H9 (cell line): ENCODE data around the gene DNAJC11. TPM values are rescaled to one million over a fixed set of nuclear protein-coding genes. Genes with fewer than 3 reads are reported as not detected.

Experiments used
- DNase-seq: peaks from one replicate; pipeline ENCODE4 v3.0.0-alpha.2; 2017
- H2AFZ ChIP-seq: one replicate; pipeline ENCODE4 v1.6.1; 2013; ENCODE audit warnings: mild to moderate bottlenecking, low read length, control low read depth, moderate library complexity
- H2AK5ac ChIP-seq: 2 replicates; pipeline ENCODE4 v1.6.1; 2013; ENCODE audit warnings: low read length, control low read depth, mixed read lengths; ENCODE audit not compliant: insufficient read length
- H2BK120ac ChIP-seq: one replicate; pipeline ENCODE4 v1.6.1; 2013; ENCODE audit warnings: low read depth, mild to moderate bottlenecking, low read length, control low read depth, inconsistent platforms; ENCODE audit not compliant: poor library complexity, severe bottlenecking
- H2BK12ac ChIP-seq: 2 replicates; pipeline ENCODE4 v1.6.1; 2013; ENCODE audit warnings: low read length, control low read depth, mixed read lengths, low read depth; ENCODE audit not compliant: insufficient read length
- H2BK15ac ChIP-seq: 2 replicates; pipeline ENCODE4 v1.6.1; 2013; ENCODE audit warnings: low read depth, low read length, control low read depth
- H2BK20ac ChIP-seq: one replicate; pipeline ENCODE4 v1.6.1; 2013; ENCODE audit warnings: low read depth, mild to moderate bottlenecking, low read length, control low read depth, inconsistent platforms; ENCODE audit not compliant: poor library complexity, severe bottlenecking
- H2BK5ac ChIP-seq: 2 replicates; pipeline ENCODE4 v1.6.1; 2013; ENCODE audit warnings: low read length, control low read depth, mixed read lengths; ENCODE audit not compliant: insufficient read length
- H3K14ac ChIP-seq: 2 replicates; pipeline ENCODE4 v1.6.1; 2013; ENCODE audit warnings: low read length, control low read depth; ENCODE audit not compliant: insufficient read depth
- H3K18ac ChIP-seq: 2 replicates; pipeline ENCODE4 v1.6.1; 2013; ENCODE audit warnings: low read depth, mild to moderate bottlenecking, mixed read lengths, low read length, control low read depth; ENCODE audit not compliant: insufficient read length
- H3K23ac ChIP-seq: 2 replicates; pipeline ENCODE4 v1.6.1; 2013; ENCODE audit warnings: low read length, control low read depth, mixed read lengths, low read depth; ENCODE audit not compliant: insufficient read length
- H3K23me2 ChIP-seq: 2 replicates; pipeline ENCODE4 v1.6.1; 2013; ENCODE audit warnings: low read depth, mild to moderate bottlenecking, mixed read lengths, low read length, control low read depth; ENCODE audit not compliant: insufficient read length, poor library complexity, severe bottlenecking
- H3K27ac ChIP-seq: 2 replicates; pipeline ENCODE4 v1.5.1; 2013; ENCODE audit warnings: low read length, control low read depth, mixed read lengths, low read depth; ENCODE audit not compliant: insufficient read length
- H3K27me3 ChIP-seq: 2 replicates; pipeline ENCODE4 v1.6.1; 2013; ENCODE audit warnings: low read length, control low read depth, inconsistent platforms; ENCODE audit not compliant: insufficient read depth
- H3K4ac ChIP-seq: 2 replicates; pipeline ENCODE4 v1.6.1; 2013; ENCODE audit warnings: low read depth, mild to moderate bottlenecking, control low read depth, inconsistent platforms, low read length, moderate library complexity
- H3K4me1 ChIP-seq: 2 replicates; pipeline ENCODE4 v1.6.1; 2013; ENCODE audit warnings: low read length, control low read depth, inconsistent platforms; ENCODE audit not compliant: insufficient read depth
- H3K4me2 ChIP-seq: 2 replicates; pipeline ENCODE4 v1.6.1; 2013; ENCODE audit warnings: low read length, control low read depth, mixed read lengths; ENCODE audit not compliant: insufficient read length, insufficient read depth
- H3K56ac ChIP-seq: 2 replicates; pipeline ENCODE4 v1.6.1; 2013; ENCODE audit warnings: low read depth, mild to moderate bottlenecking, mixed read lengths, low read length, control low read depth; ENCODE audit not compliant: insufficient read length
- H3K79me1 ChIP-seq: 2 replicates; pipeline ENCODE4 v1.6.1; 2013; ENCODE audit warnings: low read depth, mild to moderate bottlenecking, moderate library complexity, low read length, control low read depth, inconsistent platforms; ENCODE audit not compliant: insufficient read depth, poor library complexity, severe bottlenecking
- H3K79me2 ChIP-seq: 2 replicates; pipeline ENCODE4 v1.6.1; 2013; ENCODE audit warnings: low read length, control low read depth, inconsistent platforms; ENCODE audit not compliant: insufficient read depth
- H3K9ac ChIP-seq: 2 replicates; pipeline ENCODE4 v1.6.1; 2013; ENCODE audit warnings: low read length, control low read depth, mixed read lengths; ENCODE audit not compliant: insufficient read length; ENCODE audit errors: extremely low read depth
- H3K9me3 ChIP-seq: one replicate; pipeline ENCODE4 v1.6.1; 2013; ENCODE audit warnings: low read depth, low read length, inconsistent platforms; ENCODE audit not compliant: control insufficient read depth
- H3T11ph ChIP-seq: one replicate; pipeline ENCODE4 v1.6.1; 2013; ENCODE audit warnings: mild to moderate bottlenecking, low read length, control low read depth, inconsistent platforms
- H4K20me1 ChIP-seq: one replicate; pipeline ENCODE4 v1.6.1; 2013; ENCODE audit not compliant: control insufficient read depth, insufficient read length, insufficient read depth
- H4K5ac ChIP-seq: 2 replicates; pipeline ENCODE4 v1.6.1; 2013; ENCODE audit warnings: low read depth, mild to moderate bottlenecking, mixed read lengths, low read length, control low read depth; ENCODE audit not compliant: insufficient read length
- H4K8ac ChIP-seq: replicated peaks from 2 replicates; pipeline ENCODE4 v1.6.1; 2013; ENCODE audit warnings: low read length, control low read depth, mixed read lengths, low read depth; ENCODE audit not compliant: insufficient read length
- H4K91ac ChIP-seq: 2 replicates; pipeline ENCODE4 v1.6.1; 2013; ENCODE audit warnings: low read depth, mild to moderate bottlenecking, moderate library complexity, mixed read lengths, low read length, control low read depth; ENCODE audit not compliant: insufficient read length
- H3K27ac Mint-ChIP-seq, 3 experiments: 2 replicates in 2 of 3; 3 replicates in 1 of 3; pipeline ENCODE4 v1.8.0; 2020 to 2021; ENCODE audit warnings: mixed read lengths in 3 of 3, mild to moderate bottlenecking in 1 of 3, moderate library complexity in 1 of 3
- H3K27me3 Mint-ChIP-seq: 2 replicates; pipeline ENCODE4 v1.8.0; 2021; ENCODE audit warnings: low read depth, mild to moderate bottlenecking, moderate library complexity, mixed read lengths
- H3K36me3 Mint-ChIP-seq, 3 experiments: 2 replicates in 2 of 3; 3 replicates in 1 of 3; pipeline ENCODE4 v1.8.0; 2020 to 2021; ENCODE audit warnings: low read depth in 3 of 3, mixed read lengths in 3 of 3; ENCODE audit not compliant: insufficient read depth in 1 of 3
- H3K4me1 Mint-ChIP-seq, 2 experiments: 2 replicates each; pipeline ENCODE4 v1.8.0; 2020; ENCODE audit warnings: mixed read lengths in 2 of 2
- H3K4me3 Mint-ChIP-seq, 2 experiments: 2 replicates in 1 of 2; 3 replicates in 1 of 2; pipeline ENCODE4 v1.8.0; 2020 to 2021; ENCODE audit warnings: mild to moderate bottlenecking in 2 of 2, mixed read lengths in 2 of 2, moderate library complexity in 1 of 2
- H3K9me3 Mint-ChIP-seq, 2 experiments: 2 replicates in 1 of 2; 3 replicates in 1 of 2; pipeline ENCODE4 v1.8.0; 2020; ENCODE audit warnings: mild to moderate bottlenecking in 2 of 2, mixed read lengths in 2 of 2, moderate library complexity in 1 of 2
- CTCF ChIP-seq: fragments of 200-600 bp; sonication (generic); conservative IDR thresholded peaks from 3 replicates; pipeline ENCODE4 v1.8.0; 2021; ENCODE audit warnings: antibody characterized with exemption, mild to moderate bottlenecking
- WGBS: extraction: QIAGEN DNeasy Blood & Tissue Kit; methylation state at CpG from one replicate; pipeline ENCODE4 v1.1.7; 2013; ENCODE audit warnings: missing lambda C conversion rate, low lambda C conversion rate, mixed read lengths; ENCODE audit not compliant: insufficient read length; ENCODE audit errors: extremely low coverage; 5-methylcytosine and 5-hydroxymethylcytosine counted together
- total RNA-seq: library from RNA; stranded (reverse); gene quantifications from 2 replicates; pipeline ENCODE4 v1.2.1, GENCODE V29; 2021

DNAJC11 gene
- total RNA-seq, 1 experiment from 2014 or later = 88.5 TPM

DNA sequence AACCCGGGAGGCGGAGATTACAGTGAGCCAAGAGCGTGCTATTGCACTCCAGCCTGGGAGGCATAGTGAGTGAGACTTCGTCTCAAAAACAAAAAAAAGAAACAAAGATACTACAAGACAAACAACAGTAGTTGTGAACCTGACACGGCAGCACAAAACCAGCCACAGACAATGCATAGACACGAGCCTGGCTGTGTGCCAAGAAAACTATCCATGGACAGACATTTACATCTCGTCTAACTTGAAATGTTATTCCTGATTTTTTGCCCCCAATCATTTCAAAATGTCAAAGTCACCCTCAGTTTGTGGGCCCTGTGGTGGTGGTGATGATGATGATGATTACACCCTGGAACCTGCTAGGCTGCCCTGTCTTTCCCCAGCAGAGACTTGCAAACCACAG is 105.3 kb downstream of the DNAJC11 start:
- Mint-ChIP-seq H3K36me3 (peaks cover 23 to 73% (median 52%) of the 10 kb centered on the region in 3 experiments), H3K4me1 (peaks cover 16 to 18% of the 10 kb centered on the region in 2 experiments), H3K27ac (peak overlapping the region in 1 of 3 experiments; percentile 72; a peak in 2 of 7 replicates), H3K27me3 (no peaks in the 10 kb centered on the region), H3K9me3 (no peaks in the 10 kb centered on the region), H3K4me3 (no peak overlapping the region)
- no peak overlapping the region for H3K9ac ChIP-seq
- H3K14ac ChIP-seq = no peak overlapping the region
- no peak overlapping the region for H3K27ac ChIP-seq
- H3K27me3 ChIP-seq = no peaks in the 10 kb centered on the region
- no peak overlapping the region for H3K18ac ChIP-seq
- H3K79me2 ChIP-seq = peaks cover 13% of the 10 kb centered on the region; the same call in 1 of the 2 replicates
- H2BK15ac ChIP-seq = no peak overlapping the region
- DNase-seq = no peak
- H2AK5ac ChIP-seq = no peak overlapping the region
- H3K23me2 ChIP-seq = peaks cover 7% of the 10 kb centered on the region
- no peaks in the 10 kb centered on the region for H3K4me1 ChIP-seq
- H3K23ac ChIP-seq = no peak overlapping the region
- no peak overlapping the region for H2AFZ ChIP-seq
- H3K4ac ChIP-seq = no peak overlapping the region
- H4K8ac ChIP-seq = no peak overlapping the region
- H2BK20ac ChIP-seq = no peak overlapping the region
- H2BK5ac ChIP-seq = no peak overlapping the region
- WGBS = no CpG with 5 or more reads among the region's 7 CpGs
- H4K20me1 ChIP-seq = peaks cover 2% of the 10 kb centered on the region
- H3K4me2 ChIP-seq = no peak overlapping the region
- no peak overlapping the region for H3T11ph ChIP-seq
- no peaks in the 10 kb centered on the region for H3K79me1 ChIP-seq
- H2BK120ac ChIP-seq = no peak overlapping the region
- no peak overlapping the region for H3K56ac ChIP-seq
- H4K5ac ChIP-seq = no peak overlapping the region
- no peak overlapping the region for H4K91ac ChIP-seq
- H2BK12ac ChIP-seq = no peak overlapping the region
- no peaks in the 10 kb centered on the region for H3K9me3 ChIP-seq
- no peak for TF ChIP-seq CTCF
